ENCODE measurements around the gene PARD3. TPM values are rescaled to one million over a fixed set of nuclear protein-coding genes. Genes with fewer than 3 reads are reported as not detected.

Gene PARD3
- total RNA-seq, 4 donors from 2014 or later: 30.9 to 54.6 (median 40.0) TPM

GRCh38 chr10:34768972-34769330 lies 46.1 kb downstream of the PARD3 start:
- TF ChIP-seq CTCF (IDR thresholded peaks at IDR 0.05): no peak
- ATAC-seq (ENCODE audit: low FRiP score): no peak
- no peak for DNase-seq (ENCODE audit: low spot score)

- DNase-seq (ENCODE audit: low spot score) (no peak), ATAC-seq (ENCODE audit: low FRiP score) (peak; percentile 59)
- TF ChIP-seq CTCF (IDR thresholded peaks at IDR 0.05): no peak
These were observed 46.7 kb downstream of the PARD3 start for GRCh38 chr10:34768261-34768971.

- no peak for DNase-seq (ENCODE audit: low spot score)
- no peak for ATAC-seq (ENCODE audit: low FRiP score)
- TF ChIP-seq CTCF (IDR thresholded peaks at IDR 0.05): no peak
These were observed 48.1 kb downstream of the PARD3 start for GRCh38 chr10:34766811-34767494.

GRCh38 chr10:34766266-34766600 lies 48.9 kb downstream of the PARD3 start:
- DNase-seq (ENCODE audit: low spot score) (no peak), ATAC-seq (ENCODE audit: low FRiP score) (no peak)
- no peak for TF ChIP-seq CTCF (IDR thresholded peaks at IDR 0.05)

- no peak for TF ChIP-seq CTCF (IDR thresholded peaks at IDR 0.05)
- ATAC-seq (ENCODE audit: low FRiP score) (no peak), DNase-seq (ENCODE audit: low spot score) (no peak)
These were observed 50.6 kb downstream of the PARD3 start for GRCh38 chr10:34764472-34764946.

GRCh38 chr10:34762603-34763299 lies 52.3 kb downstream of the PARD3 start:
- DNase-seq (ENCODE audit: low spot score) (no peak), ATAC-seq (ENCODE audit: low FRiP score) (no peak)
- no peak for TF ChIP-seq CTCF (IDR thresholded peaks at IDR 0.05)
